GM12892 (cell line): ENCODE results near the gene KIR3DL3.
A peak's percentile ranks its signal among the peaks of the same experiment; 100 is the strongest.
"Not testable (repeated sequence)": the region's sequence is repeated elsewhere in the genome, so short reads cannot be mapped to it uniquely, and the experiment has no call there.

Experiments used
- DNase-seq: peaks from one replicate; pipeline ENCODE4 v3.0.0; 2011; ENCODE audit not compliant: insufficient read length
- FAIRE-seq: peaks from 2 replicates; lab custom pipeline; 2011; peaks lifted over from hg19 to GRCh38; lab: Jason Lieb, UNC
- POLR2A ChIP-seq: IDR thresholded peaks from 2 replicates; pipeline ENCODE4 v1.6.1; 2011; ENCODE audit warnings: low read depth, low read length, control low read depth
- POLR2AphosphoS5 ChIP-seq: IDR thresholded peaks from 2 replicates; pipeline ENCODE4 v1.6.1; 2011; ENCODE audit warnings: low read depth, low read length, control low read depth
- TAF1 ChIP-seq: IDR thresholded peaks from 2 replicates; pipeline ENCODE4 v1.6.1; 2011; ENCODE audit warnings: low read depth, mild to moderate bottlenecking, control low read depth, low read length, borderline replicate concordance

The KIR3DL3 gene

GRCh38 chr19:54704928-54705327, 19.3 kb upstream of the KIR3DL3 start:
- FAIRE-seq (no peak), DNase-seq (no peak)
- TF ChIP-seq POLR2AphosphoS5: no peak
- TF ChIP-seq TAF1: no peak
- no peak for TF ChIP-seq POLR2A

GRCh38 chr19:54707962-54708361, 16.3 kb upstream of the KIR3DL3 start:
- DNase-seq: no peak
- TF ChIP-seq POLR2A: no peak
- FAIRE-seq: peak; percentile 72

- TF ChIP-seq POLR2A: no peak
- no peak for TF ChIP-seq TAF1
- no peak for TF ChIP-seq POLR2AphosphoS5
- FAIRE-seq (no peak), DNase-seq (no peak)
These were observed 15.5 kb upstream of the KIR3DL3 start for GRCh38 chr19:54708781-54709180.

DNA sequence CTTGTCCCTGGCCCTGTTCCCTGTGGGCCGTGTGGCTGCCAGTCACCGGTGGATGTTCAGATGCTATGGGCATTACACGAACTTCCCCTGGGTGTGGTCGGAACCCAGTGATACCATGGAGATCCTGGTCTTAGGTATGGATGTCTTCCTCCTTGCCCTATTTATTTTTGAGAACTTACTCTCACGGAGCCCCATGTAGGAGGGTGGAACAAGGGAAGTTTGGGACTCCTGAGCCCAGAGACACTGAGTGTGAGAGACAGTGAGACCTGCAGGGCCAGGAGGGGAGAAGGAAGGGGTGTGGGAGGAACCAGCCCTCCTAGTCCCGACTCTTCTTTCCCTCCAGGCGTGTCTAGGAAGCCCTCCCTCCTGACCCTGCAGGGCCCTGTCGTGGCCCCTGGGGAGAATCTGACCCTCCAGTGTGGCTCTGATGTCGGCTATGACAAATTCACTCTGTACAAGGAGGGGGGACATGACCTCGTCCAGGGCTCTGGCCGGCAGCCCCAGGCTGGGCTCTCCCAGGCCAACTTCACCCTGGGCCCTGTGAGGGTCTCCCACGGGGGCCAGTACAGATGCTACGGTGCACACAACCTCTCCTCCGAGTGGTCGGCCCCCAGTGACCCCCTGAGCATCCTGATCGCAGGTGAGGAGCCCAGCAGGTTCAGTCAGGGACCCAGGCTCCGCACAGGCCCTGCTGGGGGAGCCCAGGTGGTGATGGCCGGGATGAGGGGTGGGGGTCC, 14.9 kb upstream of the KIR3DL3 start:
- FAIRE-seq: no peak
- TF ChIP-seq POLR2AphosphoS5: no peak
- TF ChIP-seq TAF1: no peak

DNA sequence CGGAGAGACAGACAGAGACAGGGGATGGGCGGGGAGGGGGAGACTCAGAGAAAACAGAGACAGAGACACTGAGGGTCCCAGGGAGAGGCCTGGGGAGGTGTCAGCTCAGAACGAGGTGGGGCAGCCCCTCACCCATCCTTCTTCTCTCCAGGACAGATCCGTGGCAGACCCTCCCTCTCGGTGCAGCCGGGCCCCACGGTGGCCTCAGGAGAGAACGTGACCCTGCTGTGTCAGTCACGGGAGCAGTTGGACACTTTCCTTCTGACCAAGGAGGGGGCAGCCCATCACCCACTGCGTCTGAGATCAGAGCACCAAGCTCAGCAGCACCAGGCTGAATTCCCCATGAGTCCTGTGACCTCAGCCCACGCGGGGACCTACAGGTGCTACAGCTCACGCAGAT, 14.3 kb upstream of the KIR3DL3 start:
- FAIRE-seq: peak; percentile 64
- DNase-seq: not testable (repeated sequence)

More for the DNA sequence above, 14.9 kb upstream of the KIR3DL3 start:
- no peak for DNase-seq

DNA sequence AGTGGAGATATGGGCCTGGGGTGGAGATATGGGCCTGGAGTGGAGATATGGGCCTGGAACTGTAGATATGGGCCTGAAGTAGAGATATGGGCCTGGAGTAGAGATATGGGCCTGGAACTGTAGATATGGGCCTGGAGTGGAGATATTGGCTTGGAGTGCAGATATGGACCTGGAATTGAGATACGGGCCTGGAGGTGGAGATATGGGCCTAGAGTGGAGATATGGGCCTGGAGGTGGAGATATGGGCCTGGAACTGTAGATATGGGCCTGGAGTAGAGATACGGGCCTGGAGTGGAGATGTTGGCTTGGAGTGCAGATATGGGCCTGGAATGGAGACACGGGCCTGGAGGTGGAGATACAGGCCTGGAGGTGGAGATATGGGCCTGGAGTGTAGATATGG, 402 bp downstream of the KIR3DL3 start:
- FAIRE-seq (no peak), DNase-seq (no peak)
- TF ChIP-seq POLR2A (no peak), TAF1 (no peak), POLR2AphosphoS5 (no peak)

GRCh38 chr19:54725321-54725720, 1.1 kb downstream of the KIR3DL3 start:
- TF ChIP-seq TAF1: no peak
- no peak for TF ChIP-seq POLR2A
- no peak for TF ChIP-seq POLR2AphosphoS5
- DNase-seq (no peak), FAIRE-seq (no peak)

DNA sequence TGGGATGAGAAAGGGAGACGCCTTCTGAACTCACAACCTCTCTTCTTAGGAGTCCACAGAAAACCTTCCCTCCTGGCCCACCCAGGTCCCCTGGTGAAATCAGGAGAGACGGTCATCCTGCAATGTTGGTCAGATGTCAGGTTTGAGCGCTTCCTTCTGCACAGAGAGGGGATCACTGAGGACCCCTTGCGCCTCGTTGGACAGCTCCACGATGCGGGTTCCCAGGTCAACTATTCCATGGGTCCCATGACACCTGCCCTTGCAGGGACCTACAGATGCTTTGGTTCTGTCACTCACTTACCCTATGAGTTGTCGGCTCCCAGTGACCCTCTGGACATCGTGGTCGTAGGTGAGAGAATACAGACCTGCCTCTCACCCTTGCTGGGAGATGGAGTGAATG, 3.3 kb downstream of the KIR3DL3 start:
- FAIRE-seq: no peak
- TF ChIP-seq POLR2AphosphoS5 (no peak), POLR2A (no peak), TAF1 (no peak)
- DNase-seq: no peak

DNA sequence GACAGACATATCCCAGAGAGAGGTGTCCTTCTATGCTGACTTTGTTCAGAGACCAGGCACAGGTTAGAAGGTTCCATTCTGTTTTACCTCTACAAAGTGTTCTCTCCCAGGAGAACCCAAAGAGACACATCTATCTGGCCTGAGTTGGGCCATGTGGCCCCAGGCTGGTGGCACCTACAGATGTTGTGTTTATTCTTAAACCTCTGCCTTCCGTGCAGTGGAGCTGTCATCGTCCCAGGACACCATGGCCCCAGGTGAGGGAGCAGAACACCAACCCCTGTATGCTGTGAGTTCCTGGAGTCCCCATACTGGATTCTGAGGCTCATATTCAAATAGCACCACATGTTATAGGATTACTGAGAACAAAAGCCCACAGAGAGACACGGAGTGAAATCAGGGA, 3.9 kb downstream of the KIR3DL3 start:
- TF ChIP-seq TAF1: no peak
- DNase-seq (no peak), FAIRE-seq (no peak)

DNA sequence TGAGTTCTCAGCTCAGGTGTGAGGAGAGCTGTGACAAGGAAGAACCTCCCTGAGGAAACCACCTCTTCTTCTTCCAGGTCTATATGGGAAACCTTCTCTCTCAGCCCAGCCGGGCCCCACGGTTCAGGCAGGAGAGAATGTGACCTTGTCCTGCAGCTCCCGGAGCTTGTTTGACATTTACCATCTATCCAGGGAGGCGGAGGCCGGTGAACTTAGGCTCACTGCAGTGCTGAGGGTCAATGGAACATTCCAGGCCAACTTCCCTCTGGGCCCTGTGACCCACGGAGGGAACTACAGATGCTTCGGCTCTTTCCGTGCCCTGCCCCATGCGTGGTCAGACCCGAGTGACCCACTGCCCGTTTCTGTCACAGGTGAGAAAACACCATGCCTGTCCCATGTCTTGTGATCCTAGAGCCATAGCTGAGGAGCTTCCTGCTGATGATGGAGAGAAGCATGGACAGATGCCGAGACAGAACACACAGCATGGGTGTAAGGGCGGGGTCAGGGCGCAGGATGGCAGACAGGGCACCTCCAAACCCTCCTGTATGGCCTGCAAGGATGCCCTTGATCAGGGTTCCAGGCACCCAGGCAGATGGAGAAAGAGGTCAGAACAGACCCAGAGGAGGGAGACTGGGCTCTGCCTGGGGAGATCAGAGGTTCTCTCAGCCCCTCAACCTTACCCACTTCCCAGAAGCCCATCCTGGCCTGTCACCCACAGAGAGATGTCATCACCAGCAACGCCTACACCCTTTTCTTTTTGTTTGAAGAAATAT, 5.4 kb downstream of the KIR3DL3 start:
- no peak for TF ChIP-seq TAF1
- no peak for TF ChIP-seq POLR2A
- no peak for TF ChIP-seq POLR2AphosphoS5
- DNase-seq: no peak
- no peak for FAIRE-seq

DNA sequence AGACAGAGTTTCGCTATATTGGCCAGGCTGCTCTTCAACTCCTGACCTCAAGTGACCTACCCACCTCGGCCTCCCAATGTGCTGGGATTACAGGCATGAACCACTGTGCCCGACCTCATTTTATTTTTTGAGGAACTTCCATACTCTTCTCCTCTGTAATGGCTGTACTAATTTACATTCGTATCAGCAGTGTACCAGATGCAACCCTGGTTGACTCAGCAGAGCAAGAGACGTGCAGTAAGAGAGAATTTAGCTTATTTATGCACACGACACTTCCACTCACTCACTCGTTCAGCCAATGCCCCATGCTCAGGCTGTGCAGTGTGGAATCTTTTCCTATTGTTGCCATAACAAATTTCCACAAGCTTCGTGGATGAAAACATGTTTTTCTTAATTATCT, 6.9 kb downstream of the KIR3DL3 start:
- TF ChIP-seq POLR2A (no peak), POLR2AphosphoS5 (no peak), TAF1 (no peak)
- FAIRE-seq: no peak

GRCh38 chr19:54738306-54738705, 14.1 kb downstream of the KIR3DL3 start, which contains the start of gene KIR2DL3:
KIR2DL3 (plus strand) TSS chr19:54738513; CDS start chr19:54738546, 33 bp downstream.
- not testable (repeated sequence) for DNase-seq, FAIRE-seq

More for the DNA sequence above, 6.9 kb downstream of the KIR3DL3 start:
- no peak for DNase-seq
